ENCODE results near the gene UBE3C.

The UBE3C gene

DNA sequence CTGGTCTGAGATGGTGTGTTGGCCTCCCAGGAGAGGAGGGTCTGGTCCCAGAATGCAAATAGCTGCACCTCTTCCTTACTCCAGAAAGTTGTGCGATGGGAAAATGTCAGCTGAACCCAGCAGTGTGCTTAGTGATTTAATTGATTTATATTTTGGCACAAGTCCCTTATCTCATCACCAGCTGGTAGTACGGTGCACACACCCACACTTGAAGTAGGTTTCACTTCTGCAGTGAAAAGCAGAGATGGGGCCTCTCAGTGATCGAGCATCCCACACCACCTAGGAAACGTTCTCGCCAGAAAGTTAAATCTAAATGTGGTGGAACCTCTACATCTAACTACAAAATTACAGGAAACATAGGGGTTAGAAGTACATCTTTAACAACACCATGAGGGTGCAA, 80.4 kb downstream of the UBE3C start:
- no peak for TF ChIP-seq EP300 (IDR thresholded peaks at IDR 0.05; ENCODE audit: borderline replicate concordance)
- no peak for TF ChIP-seq TAF1 (IDR thresholded peaks at IDR 0.05; ENCODE audit: low read depth)

DNA sequence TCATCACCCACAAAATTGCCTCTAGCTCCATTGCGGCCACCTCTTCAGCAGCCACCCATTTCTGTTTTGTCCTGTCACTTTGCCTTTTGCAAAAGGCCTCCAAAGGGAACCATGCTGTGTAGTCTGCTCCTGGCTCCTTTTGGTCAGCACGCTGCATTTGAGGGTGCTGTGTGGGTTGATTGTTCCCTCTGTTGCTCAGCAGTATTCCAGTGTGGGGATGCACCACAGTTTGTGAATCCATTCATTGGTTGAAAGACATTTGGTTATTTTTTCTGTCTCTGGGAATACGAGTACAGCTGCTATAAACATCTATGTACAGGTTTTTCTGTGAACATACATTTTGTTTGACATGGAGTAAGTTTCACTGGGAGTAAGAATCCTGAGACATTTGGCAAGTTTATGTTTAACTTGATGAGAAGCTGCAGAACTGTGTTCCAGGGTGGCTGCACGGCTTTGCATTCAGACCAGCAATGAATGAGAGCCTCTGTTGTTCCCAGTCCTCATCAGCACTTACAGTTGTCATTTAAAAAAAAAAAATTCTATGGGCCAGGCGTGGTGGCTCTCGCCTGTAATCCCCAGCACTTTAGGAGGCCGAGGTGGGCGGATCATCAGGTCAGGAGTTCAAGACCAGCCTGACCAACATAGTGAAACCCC, 82.3 kb downstream of the UBE3C start:
- TF ChIP-seq NFIC (IDR thresholded peaks at IDR 0.05), result no peak
- no peak for TF ChIP-seq EP300 (IDR thresholded peaks at IDR 0.05; ENCODE audit: borderline replicate concordance)
- TF ChIP-seq RAD21 (IDR thresholded peaks at IDR 0.05; ENCODE audit: low read depth), result no peak
- no peak for TF ChIP-seq ZBTB7A (IDR thresholded peaks at IDR 0.05; ENCODE audit: low read depth)

GRCh38 chr7:157222687-157223086, 84.0 kb downstream of the UBE3C start:
- TF ChIP-seq MAX (IDR thresholded peaks at IDR 0.05), result no peak
- TF ChIP-seq REST (IDR thresholded peaks at IDR 0.05; ENCODE audit: low read depth), result no peak
- no peak for TF ChIP-seq USF1 (IDR thresholded peaks at IDR 0.05)
- TF ChIP-seq EP300 (IDR thresholded peaks at IDR 0.05; ENCODE audit: borderline replicate concordance), result no peak
- no peak for TF ChIP-seq YY1 (IDR thresholded peaks at IDR 0.05; ENCODE audit: low read depth)
- no peak for TF ChIP-seq TAF1 (IDR thresholded peaks at IDR 0.05; ENCODE audit: low read depth)
- TF ChIP-seq EGR1 (IDR thresholded peaks at IDR 0.05), result no peak
- TF ChIP-seq FOXM1 (IDR thresholded peaks at IDR 0.05; ENCODE audit: borderline replicate concordance, low read depth), result no peak
- no peak for TF ChIP-seq NFIC (IDR thresholded peaks at IDR 0.05)
- no peak for TF ChIP-seq TCF12 (IDR thresholded peaks at IDR 0.05; ENCODE audit: low read depth)
- TF ChIP-seq CEBPB (IDR thresholded peaks at IDR 0.05), result no peak
- TF ChIP-seq ZBTB7A (IDR thresholded peaks at IDR 0.05; ENCODE audit: low read depth), result no peak
- TF ChIP-seq TEAD4 (IDR thresholded peaks at IDR 0.05), result no peak

- TF ChIP-seq YY1 (IDR thresholded peaks at IDR 0.05; ENCODE audit: low read depth) (no peak), RAD21 (IDR thresholded peaks at IDR 0.05; ENCODE audit: low read depth) (0 out of 2 replicates have a peak, but pooled peaks have one; percentile 5)
These were observed 85.9 kb downstream of the UBE3C start for GRCh38 chr7:157224627-157225026.

DNA sequence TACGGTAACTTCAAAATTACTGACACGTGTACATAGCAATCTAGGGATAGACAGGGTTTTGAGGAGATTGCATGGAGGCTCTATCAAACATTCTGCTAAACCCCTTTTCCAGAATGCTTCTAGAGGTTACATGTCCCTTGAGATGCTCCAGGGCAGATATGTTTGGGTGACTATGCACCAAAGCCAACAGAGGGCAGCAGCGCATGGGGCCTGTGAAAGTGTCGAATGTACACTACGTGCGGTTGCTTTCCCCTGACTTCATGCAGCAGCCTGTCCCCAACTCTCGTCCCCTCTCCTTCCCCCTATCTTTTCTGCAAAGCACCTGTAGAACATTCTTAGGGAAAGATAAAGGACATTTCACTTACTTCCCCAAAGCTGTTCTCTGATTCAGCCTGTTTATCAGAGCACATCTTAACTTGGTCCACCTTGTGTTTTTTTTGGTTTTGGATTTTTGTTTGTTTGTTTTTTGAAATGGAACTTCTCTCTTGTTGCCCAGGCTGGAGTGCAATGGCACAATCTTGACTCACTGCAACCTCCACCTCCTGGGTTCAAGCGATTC, 90.2 kb downstream of the UBE3C start:
- no peak for TF ChIP-seq CEBPB (IDR thresholded peaks at IDR 0.05)
- TF ChIP-seq RAD21 (IDR thresholded peaks at IDR 0.05; ENCODE audit: low read depth), result peak; percentile 40; the same call in 1 of the 2 replicates
- no peak for TF ChIP-seq EGR1 (IDR thresholded peaks at IDR 0.05)
- no peak for TF ChIP-seq FOXM1 (IDR thresholded peaks at IDR 0.05; ENCODE audit: borderline replicate concordance, low read depth)
- TF ChIP-seq MAX (IDR thresholded peaks at IDR 0.05), result no peak
- TF ChIP-seq EP300 (IDR thresholded peaks at IDR 0.05; ENCODE audit: borderline replicate concordance), result no peak
- TF ChIP-seq TEAD4 (IDR thresholded peaks at IDR 0.05), result no peak
- TF ChIP-seq YY1 (IDR thresholded peaks at IDR 0.05; ENCODE audit: low read depth), result no peak

DNA sequence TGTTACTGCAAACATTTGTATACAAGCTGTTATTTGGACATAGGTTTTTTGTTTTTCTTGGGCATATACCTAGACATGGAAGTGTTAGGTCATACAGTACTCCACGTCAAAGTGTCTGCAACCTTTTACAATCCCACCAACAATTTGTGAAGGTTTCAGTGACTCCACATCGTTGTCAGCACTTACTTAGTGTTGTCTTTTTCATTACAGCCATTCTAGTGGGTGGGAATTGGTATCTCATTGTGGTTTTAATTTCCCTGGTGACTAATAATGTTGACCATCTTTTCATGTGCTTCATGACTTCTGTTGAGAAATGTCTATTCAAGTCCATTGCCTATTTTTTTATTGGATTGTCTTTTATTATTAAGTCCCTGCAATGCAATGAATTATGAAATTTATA, 95.0 kb downstream of the UBE3C start:
- TF ChIP-seq FOXM1 (IDR thresholded peaks at IDR 0.05; ENCODE audit: borderline replicate concordance, low read depth), result no peak
- no peak for TF ChIP-seq EGR1 (IDR thresholded peaks at IDR 0.05)
- no peak for TF ChIP-seq USF1 (IDR thresholded peaks at IDR 0.05)
- no peak for TF ChIP-seq TCF12 (IDR thresholded peaks at IDR 0.05; ENCODE audit: low read depth)

DNA sequence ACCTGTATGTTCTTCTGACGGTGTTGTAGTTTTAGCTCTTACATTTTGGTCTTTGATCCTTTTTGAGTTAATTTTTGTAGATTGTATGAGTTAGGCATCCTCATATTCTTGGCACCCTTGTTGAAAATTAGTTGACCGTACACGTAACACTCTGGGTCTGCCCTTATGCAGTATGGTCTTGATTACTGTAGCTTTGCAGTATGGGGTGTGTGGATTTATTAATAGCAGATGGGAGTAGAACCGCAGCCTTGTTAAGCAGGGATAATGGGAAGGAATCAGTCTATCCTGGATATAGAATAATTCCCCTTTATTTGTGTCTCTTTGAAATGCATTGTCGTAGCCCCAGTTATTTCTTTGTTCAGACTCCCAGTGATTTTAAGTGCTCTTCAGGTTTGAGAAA, 95.5 kb downstream of the UBE3C start:
- no peak for TF ChIP-seq TEAD4 (IDR thresholded peaks at IDR 0.05)
- TF ChIP-seq TAF1 (IDR thresholded peaks at IDR 0.05; ENCODE audit: low read depth), result no peak

- TF ChIP-seq TEAD4 (IDR thresholded peaks at IDR 0.05) (no peak), YY1 (IDR thresholded peaks at IDR 0.05; ENCODE audit: low read depth) (no peak), MAX (IDR thresholded peaks at IDR 0.05) (no peak), TAF1 (IDR thresholded peaks at IDR 0.05; ENCODE audit: low read depth) (no peak), REST (IDR thresholded peaks at IDR 0.05; ENCODE audit: low read depth) (no peak), EGR1 (IDR thresholded peaks at IDR 0.05) (no peak), FOXM1 (IDR thresholded peaks at IDR 0.05; ENCODE audit: borderline replicate concordance, low read depth) (no peak), ZBTB7A (IDR thresholded peaks at IDR 0.05; ENCODE audit: low read depth) (no peak), CREB1 (IDR thresholded peaks at IDR 0.05; ENCODE audit: low read depth) (no peak), CEBPB (IDR thresholded peaks at IDR 0.05) (no peak), USF1 (IDR thresholded peaks at IDR 0.05) (no peak)
These were observed 96.9 kb downstream of the UBE3C start for GRCh38 chr7:157235357-157236333.

Measured in Ishikawa (cell line).